Neural progenitor cell (in vitro differentiated cells): ENCODE results near the gene MYO10.

Source experiments
- EZH2 ChIP-seq: fragments of 200-600 bp; sonication (generic); IDR thresholded peaks from 2 replicates; pipeline ENCODE4 v1.6.1; 2017; ENCODE audit warnings: antibody characterized with exemption, mild to moderate bottlenecking, moderate library complexity
- EZH2phosphoT487 ChIP-seq: fragments of 200-600 bp; sonication (generic); IDR thresholded peaks from 2 replicates; pipeline ENCODE4 v1.6.1; 2017; ENCODE audit warnings: antibody characterized with exemption

- TF ChIP-seq EZH2phosphoT487 (no peak), EZH2 (no peak)
These were observed 81.7 kb downstream of the MYO10 start for GRCh38 chr5:16854351-16854750.
